Posterior vena cava (tissue), 2 donors: ENCODE measurements around the gene PPP1R10. TPM values are rescaled to one million over a fixed set of nuclear protein-coding genes. Genes with fewer than 3 reads are reported as not detected.

Experiments
- DNase-seq: peaks from one replicate; pipeline ENCODE4 v3.0.0-alpha.2; 2020; ENCODE audit warnings: low spot score
- intact Hi-C, 2 donors: fragments of 100-400 bp; cut with DNase I; formaldehyde crosslinking; loops; one replicate each; pipeline versions ENCODE4 v1.14.1 to v1.14.2; 2022 to 2023
- microRNA-seq, 2 donors: library from miRNA; unstranded; fragments of <30 nt; microRNA quantifications; one replicate each; pipeline ENCODE4 v1.2.0, GENCODE V29; 2020 to 2021; ENCODE audit warnings: borderline microRNAs expressed in 2 of 2
- total RNA-seq, 2 donors: library from RNA; stranded (reverse); fragmentation: NEBNext Ultra II Directional; extraction: Animal tissue kit (Norgen Biotek cat#: 25700); gene quantifications; one replicate each; pipeline ENCODE4 v1.2.1, GENCODE V29; 2021
- donor health status: DM: yes; HTN: yes; CAD: no.
- donor health status: DM: yes; HTN: yes; CAD: no.

The PPP1R10 gene
- total RNA-seq, 2 donors from 2014 or later, result 35.2 to 50.7 TPM

GRCh38 chr6:30570263-30570662 is 46.8 kb downstream of the PPP1R10 start:
- intact Hi-C loops, result loop anchor here in 1 of 2 donors (5.0 kb wide), 1 partner anchor 37 kb away; no protein-coding TSS in a partner anchor

GRCh38 chr6:30568245-30568644 is 48.8 kb downstream of the PPP1R10 start:
- intact Hi-C loops, result no loop called here
- no peak for DNase-seq

More at GRCh38 chr6:30570263-30570662, 46.8 kb downstream of the PPP1R10 start:
- DNase-seq, result no peak

GRCh38 chr6:30565772-30566171 is 51.3 kb downstream of the PPP1R10 start:
- DNase-seq, result no peak
- intact Hi-C loops, result no loop called here

- intact Hi-C loops, result no loop called here
- DNase-seq, result no peak
These were observed 52.9 kb downstream of the PPP1R10 start for GRCh38 chr6:30564114-30564513.

- intact Hi-C loops, result no loop called here
These were observed 54.3 kb downstream of the PPP1R10 start for GRCh38 chr6:30562470-30563425.

GRCh38 chr6:30560930-30561329 is 56.1 kb downstream of the PPP1R10 start:
- intact Hi-C loops, result no loop called here
- DNase-seq, result no peak

More at GRCh38 chr6:30562470-30563425, 54.3 kb downstream of the PPP1R10 start:
- DNase-seq, result no peak

GRCh38 chr6:30557683-30557981 is 59.4 kb downstream of the PPP1R10 start:
- intact Hi-C loops, result no loop called here
- DNase-seq, result no peak

- DNase-seq, result peak; percentile 97
- intact Hi-C loops, result no loop called here
These were observed 59.9 kb downstream of the PPP1R10 start, which contains the start of gene PRR3 for GRCh38 chr6:30556906-30557682. TSS of gene PRR3 (plus strand) at chr6:30557295. CDS start at chr6:30557345, 50 bp downstream.

GRCh38 chr6:30556066-30556905 is 60.8 kb downstream of the PPP1R10 start, which contains the start of gene GNL1:
TSS of gene GNL1 (minus strand) at chr6:30556489. CDS start at chr6:30556203, 286 bp downstream.
- intact Hi-C loops, result no loop called here
- DNase-seq, result peak; percentile 98

GRCh38 chr6:30555816-30556065 is 61.3 kb downstream of the PPP1R10 start:
- intact Hi-C loops, result no loop called here
- DNase-seq, result no peak

GRCh38 chr6:30554962-30555815 is 61.9 kb downstream of the PPP1R10 start:
- intact Hi-C loops, result no loop called here

GRCh38 chr6:30554404-30554803 is 62.6 kb downstream of the PPP1R10 start:
- no peak for DNase-seq
- intact Hi-C loops, result no loop called here

More at GRCh38 chr6:30554962-30555815, 61.9 kb downstream of the PPP1R10 start:
- peak; percentile 88 for DNase-seq

Small RNA genes within 50 kb of the gene (microRNA-seq; reads per million reads assigned to microRNA genes)
- 55.1 to 76.8 reads per million in 2 donors for gene MIR877

Other genes with a start within 250 kb of the PPP1R10 start
- gene HLA-E, start 127.7 kb downstream of the PPP1R10 start, total RNA-seq, result 100 to 1,000 TPM; 304 to 327 TPM
- 10 to 100 TPM; 52.2 to 59.6 TPM for gene GNL1, start 60.8 kb downstream of the PPP1R10 start, total RNA-seq
- 1 to 10 TPM; 5.4 to 8.3 TPM for gene PRR3, start 59.9 kb downstream of the PPP1R10 start, total RNA-seq
- gene ABCF1, start 45.8 kb downstream of the PPP1R10 start, total RNA-seq, result 10 to 100 TPM; 39.4 to 42.3 TPM
- gene MRPS18B, start 597 bp upstream of the PPP1R10 start, total RNA-seq, result 10 to 100 TPM; 27.8 to 29.6 TPM
- gene ATAT1, start 9.6 kb upstream of the PPP1R10 start, total RNA-seq, result 1 to 10 TPM; 5.2 to 7.2 TPM
- gene C6orf136, start 29.9 kb upstream of the PPP1R10 start, total RNA-seq, result 10 to 100 TPM in 1 of 2 donors, 1 to 10 TPM in 1; 8.5 to 13.4 TPM
- gene DHX16, start 55.8 kb upstream of the PPP1R10 start, total RNA-seq, result 10 to 100 TPM; 17.6 to 22.5 TPM
- gene PPP1R18, start 69.4 kb upstream of the PPP1R10 start, total RNA-seq, result 100 to 1,000 TPM in 1 of 2 donors, 10 to 100 TPM in 1; 70.0 to 111 TPM
- 10 to 100 TPM; 14.6 to 15.5 TPM for gene NRM, start 73.7 kb upstream of the PPP1R10 start, total RNA-seq
- 10 to 100 TPM; 24.4 to 25.0 TPM for gene MDC1, start 100.0 kb upstream of the PPP1R10 start, total RNA-seq
- gene TUBB, start 103.1 kb upstream of the PPP1R10 start, total RNA-seq, result 100 to 1,000 TPM; 342 to 378 TPM
- 100 to 1,000 TPM; 150 to 167 TPM for gene FLOT1, start 125.4 kb upstream of the PPP1R10 start, total RNA-seq
- 10 to 100 TPM; 28.5 to 51.5 TPM for gene IER3, start 127.3 kb upstream of the PPP1R10 start, total RNA-seq